ENCODE results near the gene RHNO1. TPM values are rescaled to one million over a fixed set of nuclear protein-coding genes. Genes with fewer than 3 reads are reported as not detected.
"Not testable (repeated sequence)": the region's sequence is repeated elsewhere in the genome, so short reads cannot be mapped to it uniquely, and the experiment has no call there.

RHNO1 gene
- polyA plus RNA-seq, 4 donors = 15.7 to 25.1 (median 19.6) TPM

- no peak overlapping the region for H3K27ac ChIP-seq (ENCODE audit: low read depth in 1 of 3, low read length in 2 of 3)
- WGBS, 3 donors = 93% methylated on average over 7 of the region's 7 CpGs
Measured at GRCh38 chr12:2862876-2863275, 14.1 kb upstream of the RHNO1 start.

GRCh38 chr12:2863402-2863801 lies 13.6 kb upstream of the RHNO1 start:
- H3K27ac ChIP-seq (ENCODE audit: low read depth in 1 of 3, low read length in 2 of 3); FAIRE-seq: not testable (repeated sequence)
- peaks cover 2 to 48% (median 2%) of the 10 kb centered on the region in 3 donors for H3K36me3 ChIP-seq (ENCODE audit: control insufficient read depth in 3 of 3, insufficient read depth in 2 of 3, low read depth in 1 of 3, low read length in 3 of 3)

More at GRCh38 chr12:2862876-2863275, 14.1 kb upstream of the RHNO1 start:
- H3K4me1 ChIP-seq (ENCODE audit: control insufficient read depth in 3 of 3, insufficient read depth in 2 of 3, low read depth in 1 of 3, low read length in 2 of 3) = peaks cover 0 to 3% (median 0%) of the 10 kb centered on the region in 3 donors
- H3K4me3 ChIP-seq (ENCODE audit: low read depth in 1 of 3, low read length in 3 of 3) = no peak overlapping the region
- H3K27me3 ChIP-seq (ENCODE audit: control insufficient read depth in 3 of 3, insufficient read depth in 3 of 3, low read length in 3 of 3) = no peaks in the 10 kb centered on the region
- no peaks in the 10 kb centered on the region for H3K9me3 ChIP-seq (ENCODE audit: control insufficient read depth in 2 of 2, insufficient read depth in 1 of 2, low read depth in 1 of 2, low read length in 1 of 2)
- no peak for FAIRE-seq
- no peak for DNase-seq
- H3K36me3 ChIP-seq (ENCODE audit: control insufficient read depth in 3 of 3, insufficient read depth in 2 of 3, low read depth in 1 of 3, low read length in 3 of 3) = peaks cover 2 to 48% (median 2%) of the 10 kb centered on the region in 3 donors

GRCh38 chr12:2864198-2864597 lies 12.8 kb upstream of the RHNO1 start:
- H3K27me3 ChIP-seq (ENCODE audit: control insufficient read depth in 3 of 3, insufficient read depth in 3 of 3, low read length in 3 of 3) = no peaks in the 10 kb centered on the region
- H3K27ac ChIP-seq (ENCODE audit: low read depth in 1 of 3, low read length in 2 of 3) = no peak overlapping the region
- H3K4me3 ChIP-seq (ENCODE audit: low read depth in 1 of 3, low read length in 3 of 3) = no peak overlapping the region
- no peaks in the 10 kb centered on the region for H3K4me1 ChIP-seq (ENCODE audit: control insufficient read depth in 3 of 3, insufficient read depth in 2 of 3, low read depth in 1 of 3, low read length in 2 of 3)
- H3K9me3 ChIP-seq (ENCODE audit: control insufficient read depth in 2 of 2, insufficient read depth in 1 of 2, low read depth in 1 of 2, low read length in 1 of 2) = no peaks in the 10 kb centered on the region
- WGBS, 3 donors = 97 to 99% (median 98%) methylated on average over 9 of the region's 9 CpGs
- peaks cover 2 to 42% (median 2%) of the 10 kb centered on the region in 3 donors for H3K36me3 ChIP-seq (ENCODE audit: control insufficient read depth in 3 of 3, insufficient read depth in 2 of 3, low read depth in 1 of 3, low read length in 3 of 3)
- FAIRE-seq (no peak), DNase-seq (no peak)

More at GRCh38 chr12:2863402-2863801, 13.6 kb upstream of the RHNO1 start:
- not testable (repeated sequence) for DNase-seq; H3K27me3 ChIP-seq (ENCODE audit: control insufficient read depth in 3 of 3, insufficient read depth in 3 of 3, low read length in 3 of 3); H3K9me3 ChIP-seq (ENCODE audit: control insufficient read depth in 2 of 2, insufficient read depth in 1 of 2, low read depth in 1 of 2, low read length in 1 of 2); H3K4me1 ChIP-seq (ENCODE audit: control insufficient read depth in 3 of 3, insufficient read depth in 2 of 3, low read depth in 1 of 3, low read length in 2 of 3); H3K4me3 ChIP-seq (ENCODE audit: low read depth in 1 of 3, low read length in 3 of 3)
- WGBS, 3 donors = 87 to 96% (median 94%) methylated on average over 6 to 7 of the region's 7 CpGs

- WGBS, 3 donors = 91 to 96% (median 96%) methylated on average over 9 of the region's 9 CpGs
- H3K27me3 ChIP-seq (ENCODE audit: control insufficient read depth in 3 of 3, insufficient read depth in 3 of 3, low read length in 3 of 3); FAIRE-seq; H3K4me1 ChIP-seq (ENCODE audit: control insufficient read depth in 3 of 3, insufficient read depth in 2 of 3, low read depth in 1 of 3, low read length in 2 of 3); DNase-seq; H3K9me3 ChIP-seq (ENCODE audit: control insufficient read depth in 2 of 2, insufficient read depth in 1 of 2, low read depth in 1 of 2, low read length in 1 of 2); H3K27ac ChIP-seq (ENCODE audit: low read depth in 1 of 3, low read length in 2 of 3); H3K4me3 ChIP-seq (ENCODE audit: low read depth in 1 of 3, low read length in 3 of 3): not testable (repeated sequence)
- H3K36me3 ChIP-seq (ENCODE audit: control insufficient read depth in 3 of 3, insufficient read depth in 2 of 3, low read depth in 1 of 3, low read length in 3 of 3) = peaks cover 0 to 45% (median 0%) of the 10 kb centered on the region in 3 donors
Measured at GRCh38 chr12:2868986-2869632, 7.9 kb upstream of the RHNO1 start.

- Histone ChIP-seq H3K9me3 (ENCODE audit: control insufficient read depth in 2 of 2, insufficient read depth in 1 of 2, low read depth in 1 of 2, low read length in 1 of 2) (no peaks in the 10 kb centered on the region), H3K4me1 (ENCODE audit: control insufficient read depth in 3 of 3, insufficient read depth in 2 of 3, low read depth in 1 of 3, low read length in 2 of 3) (peaks cover 0 to 10% (median 4%) of the 10 kb centered on the region in 3 donors), H3K4me3 (ENCODE audit: low read depth in 1 of 3, low read length in 3 of 3) (peak overlapping the region; percentile 83 to 98 (median 90)), H3K36me3 (ENCODE audit: control insufficient read depth in 3 of 3, insufficient read depth in 2 of 3, low read depth in 1 of 3, low read length in 3 of 3) (peaks cover 0 to 22% (median 0%) of the 10 kb centered on the region in 3 donors), H3K27me3 (ENCODE audit: control insufficient read depth in 3 of 3, insufficient read depth in 3 of 3, low read length in 3 of 3) (no peaks in the 10 kb centered on the region), H3K27ac (ENCODE audit: low read depth in 1 of 3, low read length in 2 of 3) (peak overlapping the region; percentile 12 to 64 (median 45))
- DNase-seq (peak; percentile 35 to 65), FAIRE-seq (no peak)
- whole genome bisulfite sequencing, 3 donors = 3% methylated on average over 26 to 38 of the region's 38 CpGs
Measured at GRCh38 chr12:2876431-2877046, 484 bp upstream of the RHNO1 start.

DNA sequence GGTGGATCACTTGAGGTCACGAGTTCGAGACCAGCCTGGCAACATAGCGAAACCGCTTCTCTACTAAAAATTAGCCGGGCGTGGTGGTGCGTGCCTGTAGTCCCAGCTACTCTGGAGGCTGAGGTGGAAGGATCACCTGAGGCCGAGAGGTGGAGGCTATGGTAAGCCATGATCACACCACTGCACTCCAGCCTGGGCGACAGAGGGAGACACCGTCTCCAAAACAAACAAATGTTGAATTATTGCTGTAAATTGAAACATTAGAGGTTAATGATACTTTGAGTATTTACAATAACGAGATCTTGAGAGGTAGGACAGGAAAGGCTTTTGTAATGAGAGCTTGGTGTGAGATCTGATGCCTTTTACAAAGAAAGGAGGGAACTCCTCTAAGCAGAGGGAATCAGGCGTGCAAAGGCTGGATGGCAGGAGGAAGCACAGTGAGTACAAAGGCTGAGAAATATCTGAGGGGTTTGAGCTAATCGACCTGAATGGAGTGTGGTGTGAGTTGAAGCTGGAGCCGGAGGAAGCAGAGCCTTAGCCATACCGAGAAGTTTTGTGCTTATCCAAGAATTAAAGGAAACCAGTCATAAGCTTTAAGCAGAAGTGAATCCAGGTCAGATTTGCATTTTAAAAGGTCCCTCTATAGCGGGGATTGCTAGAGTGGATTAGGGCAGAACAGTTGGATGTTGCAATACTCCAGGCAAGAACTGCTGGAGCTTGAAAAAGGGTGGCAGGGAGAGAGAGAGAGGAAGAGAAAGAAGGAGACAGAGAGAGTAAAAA lies 1.1 kb downstream of the RHNO1 start:
- peak; percentile 34 to 49 for DNase-seq
- 7 to 29% (median 20%) methylated on average over 16 of the region's 16 CpGs for WGBS, 3 donors
- peak overlapping the region; percentile 91 to 97 (median 93) for H3K27ac ChIP-seq (ENCODE audit: low read depth in 1 of 3, low read length in 2 of 3)
- H3K4me1 ChIP-seq (ENCODE audit: control insufficient read depth in 3 of 3, insufficient read depth in 2 of 3, low read depth in 1 of 3, low read length in 2 of 3) = peaks cover 0 to 10% (median 4%) of the 10 kb centered on the region in 3 donors
- H3K27me3 ChIP-seq (ENCODE audit: control insufficient read depth in 3 of 3, insufficient read depth in 3 of 3, low read length in 3 of 3) = no peaks in the 10 kb centered on the region
- H3K9me3 ChIP-seq (ENCODE audit: control insufficient read depth in 2 of 2, insufficient read depth in 1 of 2, low read depth in 1 of 2, low read length in 1 of 2) = no peaks in the 10 kb centered on the region
- H3K4me3 ChIP-seq (ENCODE audit: low read depth in 1 of 3, low read length in 3 of 3) = peak overlapping the region in 2 of 3 donors; percentile 83 to 90
- no peak for FAIRE-seq
- H3K36me3 ChIP-seq (ENCODE audit: control insufficient read depth in 3 of 3, insufficient read depth in 2 of 3, low read depth in 1 of 3, low read length in 3 of 3) = peaks cover 0 to 18% (median 0%) of the 10 kb centered on the region in 3 donors

- Histone ChIP-seq H3K4me1 (ENCODE audit: control insufficient read depth in 3 of 3, insufficient read depth in 2 of 3, low read depth in 1 of 3, low read length in 2 of 3) (peaks cover 0 to 10% (median 4%) of the 10 kb centered on the region in 3 donors), H3K9me3 (ENCODE audit: control insufficient read depth in 2 of 2, insufficient read depth in 1 of 2, low read depth in 1 of 2, low read length in 1 of 2) (no peaks in the 10 kb centered on the region), H3K4me3 (ENCODE audit: low read depth in 1 of 3, low read length in 3 of 3) (no peak overlapping the region), H3K36me3 (ENCODE audit: control insufficient read depth in 3 of 3, insufficient read depth in 2 of 3, low read depth in 1 of 3, low read length in 3 of 3) (peaks cover 0 to 14% (median 0%) of the 10 kb centered on the region in 3 donors), H3K27ac (ENCODE audit: low read depth in 1 of 3, low read length in 2 of 3) (no peak overlapping the region), H3K27me3 (ENCODE audit: control insufficient read depth in 3 of 3, insufficient read depth in 3 of 3, low read length in 3 of 3) (no peaks in the 10 kb centered on the region)
- DNase-seq (no peak), FAIRE-seq (no peak)
- WGBS, 3 donors = 95 to 99% (median 98%) methylated on average over 3 of the region's 3 CpGs
Measured at GRCh38 chr12:2879853-2880252, 2.8 kb downstream of the RHNO1 start.

GRCh38 chr12:2884810-2885209 lies 7.8 kb downstream of the RHNO1 start:
- Histone ChIP-seq H3K4me1 (ENCODE audit: control insufficient read depth in 3 of 3, insufficient read depth in 2 of 3, low read depth in 1 of 3, low read length in 2 of 3) (no peaks in the 10 kb centered on the region), H3K27ac (ENCODE audit: low read depth in 1 of 3, low read length in 2 of 3) (no peak overlapping the region), H3K36me3 (ENCODE audit: control insufficient read depth in 3 of 3, insufficient read depth in 2 of 3, low read depth in 1 of 3, low read length in 3 of 3) (peaks cover 0 to 26% (median 0%) of the 10 kb centered on the region in 3 donors), H3K9me3 (ENCODE audit: control insufficient read depth in 2 of 2, insufficient read depth in 1 of 2, low read depth in 1 of 2, low read length in 1 of 2) (no peaks in the 10 kb centered on the region), H3K27me3 (ENCODE audit: control insufficient read depth in 3 of 3, insufficient read depth in 3 of 3, low read length in 3 of 3) (no peaks in the 10 kb centered on the region), H3K4me3 (ENCODE audit: low read depth in 1 of 3, low read length in 3 of 3) (no peak overlapping the region)
- WGBS, 3 donors = 43 to 69% (median 51%) methylated on average over 2 of the region's 2 CpGs
- FAIRE-seq = no peak
- peak in 1 of 2 donors; percentile 3 for DNase-seq

Measured in small intestine (tissue), 7 donors.